Activated T-cell treated with anti-CD3 and anti-CD28 coated beads, Interleukin-2, amount 50 U/mL, for 4 hours (primary cell): Measurements from ENCODE around the gene FNIP2. TPM values are rescaled to one million over a fixed set of nuclear protein-coding genes. Genes with fewer than 3 reads are reported as not detected.

ENCODE experiments used
- ATAC-seq, 2 donors: fragments of 200-7000 bp; cut with Tn5 transposase; one replicate each; pipeline ENCODE4 v1.10.0; 2021
- DNase-seq: peaks from one replicate; pipeline ENCODE4 v3.0.0-alpha.2; 2020
- H3K27me3 Mint-ChIP-seq: one replicate; pipeline ENCODE4 v1.8.0; 2021; ENCODE audit warnings: low read depth, mixed read lengths
- H3K36me3 Mint-ChIP-seq: one replicate; pipeline ENCODE4 v1.8.0; 2022; ENCODE audit warnings: mixed read lengths; ENCODE audit not compliant: insufficient read depth
- H3K4me1 Mint-ChIP-seq: one replicate; pipeline ENCODE4 v1.8.0; 2021; ENCODE audit warnings: low read depth, mixed read lengths
- H3K4me3 Mint-ChIP-seq: one replicate; pipeline ENCODE4 v1.8.0; 2021; ENCODE audit warnings: mild to moderate bottlenecking, moderate library complexity, mixed read lengths
- H3K9me3 Mint-ChIP-seq: one replicate; pipeline ENCODE4 v1.8.0; 2021; ENCODE audit warnings: mixed read lengths
- total RNA-seq, 3 donors: library from RNA; stranded (reverse); gene quantifications; one replicate each; pipeline ENCODE4 v1.2.1, GENCODE V29; 2021

The FNIP2 gene
- total RNA-seq, 3 donors from 2014 or later, result 9.0 to 13.0 (median 10.6) TPM

DNA sequence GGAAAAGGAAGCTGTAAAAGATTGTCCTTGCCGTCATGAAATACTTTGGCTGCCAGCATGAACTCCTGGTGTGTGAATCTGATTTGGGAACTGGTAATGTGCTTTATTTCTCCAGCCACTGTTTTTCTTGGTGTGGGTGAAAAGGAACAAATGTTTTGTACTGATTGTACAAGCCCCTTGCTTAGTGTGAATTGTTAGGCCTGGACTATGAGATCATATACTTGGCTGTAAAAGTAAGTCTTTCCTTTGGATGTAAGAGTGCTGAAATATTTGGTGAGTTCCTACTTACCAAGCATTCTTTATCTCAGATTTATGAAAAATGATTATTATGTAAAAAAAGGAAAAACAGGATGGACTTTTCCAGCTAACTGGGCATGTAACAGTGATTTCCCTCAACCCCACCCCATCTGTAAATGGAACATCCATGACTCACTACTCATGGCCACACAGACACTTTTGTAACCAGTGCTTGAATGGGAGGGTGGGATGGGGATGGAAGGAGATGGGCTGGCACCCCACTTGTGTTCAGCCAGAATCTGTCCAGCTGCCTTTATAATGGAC, 6.3 kb downstream of the FNIP2 start:
- Mint-ChIP-seq H3K9me3 (no peaks in the 10 kb centered on the region), H3K36me3 (no peaks in the 10 kb centered on the region), H3K4me3 (no peak overlapping the region), H3K27me3 (no peaks in the 10 kb centered on the region), H3K4me1 (peaks cover 32% of the 10 kb centered on the region)
- ATAC-seq, result no peak
- no peak for DNase-seq

DNA sequence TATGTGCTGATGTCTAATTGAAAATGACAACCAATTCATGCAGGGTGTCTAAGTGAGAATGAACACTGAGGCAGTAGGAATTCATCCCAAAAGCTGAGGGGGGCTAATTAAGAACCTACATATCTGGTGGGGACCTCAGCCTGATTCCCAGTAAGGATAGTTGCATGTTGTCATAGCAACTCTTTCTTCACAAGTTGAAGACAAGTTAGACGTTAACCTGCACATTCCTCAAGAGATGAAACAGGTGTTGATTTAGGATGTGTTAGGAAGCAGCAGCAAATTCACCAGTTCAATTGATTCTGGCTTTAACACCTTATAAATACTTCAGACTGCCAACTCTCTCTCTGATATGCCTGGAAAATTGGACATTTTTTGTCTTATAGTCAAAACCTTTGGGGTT, 7.3 kb downstream of the FNIP2 start:
- Mint-ChIP-seq H3K4me1 (peaks cover 24% of the 10 kb centered on the region), H3K9me3 (no peaks in the 10 kb centered on the region), H3K36me3 (peaks cover 2% of the 10 kb centered on the region), H3K27me3 (no peaks in the 10 kb centered on the region), H3K4me3 (no peak overlapping the region)
- ATAC-seq (no peak), DNase-seq (no peak)

DNA sequence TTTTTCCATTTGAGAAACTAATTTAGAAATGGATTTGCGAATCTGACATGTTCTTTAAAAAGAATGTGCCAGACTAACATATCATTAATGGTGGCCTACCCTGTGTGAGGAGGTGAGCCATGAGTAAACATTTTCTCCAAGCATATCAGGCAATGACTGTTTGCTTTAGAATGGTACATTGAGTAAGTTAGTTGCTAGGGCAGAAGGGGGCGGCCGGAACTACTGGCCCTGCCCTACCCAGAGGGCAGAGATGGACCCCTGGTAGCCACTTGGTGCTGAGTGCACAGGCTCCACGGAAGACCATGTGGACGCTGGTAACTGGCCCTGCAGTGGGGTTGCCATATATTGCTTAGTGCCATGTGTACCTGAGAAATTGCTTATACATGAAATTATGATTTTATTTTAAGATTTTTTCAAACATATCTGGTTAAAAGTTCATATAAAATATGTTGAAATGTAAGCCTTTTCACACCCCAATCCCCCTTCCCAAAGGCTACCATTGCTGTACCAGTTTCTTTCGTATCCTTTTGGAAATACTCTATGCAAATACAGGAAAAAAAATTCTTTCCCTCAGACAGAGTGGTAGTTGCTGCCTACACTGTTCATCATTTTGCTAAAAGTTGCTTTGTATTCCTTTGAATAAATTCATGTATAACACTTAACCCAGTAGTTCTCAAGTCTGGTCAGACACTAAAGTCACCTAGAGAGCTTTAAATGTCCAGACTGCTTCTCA, 8.8 kb downstream of the FNIP2 start:
- peak; percentile 18 to 23 for ATAC-seq
- H3K9me3 Mint-ChIP-seq, result no peaks in the 10 kb centered on the region
- peaks cover 24% of the 10 kb centered on the region for H3K4me1 Mint-ChIP-seq
- no peaks in the 10 kb centered on the region for H3K27me3 Mint-ChIP-seq
- peak overlapping the region; percentile 67 for H3K4me3 Mint-ChIP-seq
- no peak for DNase-seq
- H3K36me3 Mint-ChIP-seq, result peaks cover 2% of the 10 kb centered on the region

DNA sequence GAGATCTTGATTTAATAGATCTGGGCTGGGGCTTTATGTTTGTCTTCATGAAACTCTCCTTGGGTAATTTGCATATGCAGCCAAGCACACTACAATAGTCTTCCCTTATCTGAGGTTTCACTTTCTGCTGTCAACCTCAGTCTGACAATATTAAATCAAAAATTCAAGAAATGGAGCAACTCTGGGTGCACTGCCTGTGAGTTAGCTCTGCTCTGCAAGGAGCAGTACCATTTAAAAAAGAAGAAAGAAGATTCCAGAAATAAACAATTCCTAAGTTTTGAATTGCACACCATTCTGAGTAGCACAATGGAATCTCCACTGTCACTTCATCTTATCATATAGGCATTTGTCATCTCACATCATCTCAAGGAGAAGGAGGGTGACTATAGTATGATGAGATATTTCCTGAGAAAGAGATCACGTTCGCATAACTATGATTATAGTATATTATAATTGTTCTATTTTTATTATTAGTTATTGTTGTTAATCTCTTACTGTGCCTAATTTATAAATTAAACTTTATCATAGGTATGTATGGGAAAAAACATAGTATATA, 9.4 kb downstream of the FNIP2 start:
- H3K4me1 Mint-ChIP-seq, result peaks cover 28% of the 10 kb centered on the region
- no peaks in the 10 kb centered on the region for H3K9me3 Mint-ChIP-seq
- peaks cover 2% of the 10 kb centered on the region for H3K36me3 Mint-ChIP-seq
- DNase-seq (no peak), ATAC-seq (peak; percentile 88 to 92)
- H3K27me3 Mint-ChIP-seq, result no peaks in the 10 kb centered on the region
- peak overlapping the region; percentile 67 for H3K4me3 Mint-ChIP-seq

GRCh38 chr4:158778712-158779111, 9.9 kb downstream of the FNIP2 start:
- H3K4me1 Mint-ChIP-seq, result peaks cover 29% of the 10 kb centered on the region
- H3K36me3 Mint-ChIP-seq, result peaks cover 2% of the 10 kb centered on the region
- ATAC-seq, result no peak
- H3K4me3 Mint-ChIP-seq, result no peak overlapping the region
- no peaks in the 10 kb centered on the region for H3K9me3 Mint-ChIP-seq
- DNase-seq, result no peak
- no peaks in the 10 kb centered on the region for H3K27me3 Mint-ChIP-seq

GRCh38 chr4:158781963-158782362, 13.1 kb downstream of the FNIP2 start:
- no peaks in the 10 kb centered on the region for H3K27me3 Mint-ChIP-seq
- H3K4me3 Mint-ChIP-seq, result no peak overlapping the region
- DNase-seq, result no peak
- ATAC-seq, result no peak
- peaks cover 27% of the 10 kb centered on the region for H3K4me1 Mint-ChIP-seq
- no peaks in the 10 kb centered on the region for H3K9me3 Mint-ChIP-seq
- H3K36me3 Mint-ChIP-seq, result peaks cover 2% of the 10 kb centered on the region

DNA sequence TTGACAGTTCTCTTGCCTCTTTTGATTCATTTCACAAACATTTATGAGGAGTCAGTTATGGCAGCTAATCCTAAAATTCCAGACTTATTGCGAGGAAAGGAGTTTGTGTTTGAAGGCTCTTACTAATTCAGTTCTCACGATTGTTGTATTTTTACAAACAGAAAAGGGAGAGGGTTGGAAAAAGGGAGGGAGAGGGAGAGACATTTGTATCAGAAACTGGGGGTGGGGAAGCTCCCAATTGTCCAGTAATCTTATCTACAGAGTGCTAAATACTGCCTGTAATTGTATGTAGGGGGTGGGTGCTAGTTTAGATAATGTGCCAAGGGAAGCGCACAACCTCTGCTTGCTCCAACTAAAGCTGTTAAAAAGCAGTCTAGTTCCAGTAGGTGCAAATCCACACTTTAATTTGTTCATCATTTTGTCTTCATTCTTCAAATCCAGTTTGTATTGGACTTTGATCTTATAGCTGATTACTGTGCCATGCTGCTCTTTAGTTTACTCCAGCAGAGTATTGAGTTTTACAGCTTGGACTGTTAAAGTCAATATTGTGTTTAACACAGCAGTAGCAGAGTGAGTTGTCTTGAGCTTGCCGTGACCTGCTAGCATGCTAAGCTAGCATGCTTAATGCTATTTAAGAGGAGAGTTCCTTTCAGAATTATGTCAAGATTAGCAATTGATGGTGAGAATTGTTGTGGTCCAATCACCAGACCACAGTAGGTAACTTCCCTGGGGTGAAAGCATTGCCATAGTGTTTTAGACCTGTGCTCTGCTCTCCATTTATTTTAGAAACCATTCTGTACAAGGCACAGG, 13.9 kb downstream of the FNIP2 start:
- no peak for DNase-seq
- H3K9me3 Mint-ChIP-seq, result no peaks in the 10 kb centered on the region
- peaks cover 2% of the 10 kb centered on the region for H3K36me3 Mint-ChIP-seq
- no peak overlapping the region for H3K4me3 Mint-ChIP-seq
- ATAC-seq, result no peak
- H3K4me1 Mint-ChIP-seq, result peaks cover 23% of the 10 kb centered on the region
- no peaks in the 10 kb centered on the region for H3K27me3 Mint-ChIP-seq

DNA sequence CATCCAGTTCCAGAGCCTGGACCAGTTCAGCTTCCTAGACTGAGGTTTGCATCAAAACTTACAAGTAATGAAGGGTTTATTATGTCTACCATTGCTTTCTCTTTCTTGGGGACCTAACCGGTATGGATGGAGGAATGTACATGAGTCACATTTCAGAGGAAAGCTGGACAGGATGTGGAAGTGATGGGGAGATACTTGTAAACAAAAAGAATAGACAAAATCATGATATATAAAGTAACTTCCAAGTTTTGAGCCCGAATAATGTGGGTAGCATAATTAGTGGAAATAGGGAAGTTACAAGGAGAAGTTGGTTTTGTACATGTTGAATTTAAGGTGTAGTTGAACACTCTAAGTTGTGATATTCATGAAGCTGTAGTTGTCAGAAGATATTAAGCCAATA, 15.0 kb downstream of the FNIP2 start:
- no peak for ATAC-seq
- Mint-ChIP-seq H3K9me3 (no peaks in the 10 kb centered on the region), H3K4me1 (peaks cover 17% of the 10 kb centered on the region)

DNA sequence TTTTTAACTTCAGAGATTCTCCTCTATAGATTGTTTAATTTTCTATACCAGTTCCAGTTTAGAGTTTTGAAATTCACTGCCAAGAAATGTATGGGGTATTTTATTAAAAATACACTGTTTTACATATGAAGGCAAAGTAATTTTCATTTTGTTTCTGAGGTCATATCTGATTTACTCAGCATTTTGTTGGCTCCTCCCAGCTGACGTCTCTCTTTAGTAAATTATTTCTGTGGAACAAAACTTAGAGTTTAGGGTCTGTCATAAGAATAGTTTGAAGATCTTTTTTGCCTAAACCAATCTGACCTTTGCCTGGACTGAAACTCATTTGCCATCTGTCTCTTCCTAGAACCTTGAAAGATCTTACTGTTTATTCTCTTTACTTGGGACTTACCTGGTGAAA, 16.9 kb downstream of the FNIP2 start:
- no peaks in the 10 kb centered on the region for H3K27me3 Mint-ChIP-seq
- peaks cover 11% of the 10 kb centered on the region for H3K4me1 Mint-ChIP-seq
- DNase-seq, result no peak
- peaks cover 2% of the 10 kb centered on the region for H3K36me3 Mint-ChIP-seq
- H3K4me3 Mint-ChIP-seq, result no peak overlapping the region
- H3K9me3 Mint-ChIP-seq, result no peaks in the 10 kb centered on the region
- ATAC-seq, result no peak

More for the DNA sequence above, 15.0 kb downstream of the FNIP2 start:
- no peak overlapping the region for H3K4me3 Mint-ChIP-seq
- no peaks in the 10 kb centered on the region for H3K27me3 Mint-ChIP-seq
- DNase-seq, result no peak
- H3K36me3 Mint-ChIP-seq, result peaks cover 2% of the 10 kb centered on the region

GRCh38 chr4:158786121-158786601, 17.3 kb downstream of the FNIP2 start:
- Mint-ChIP-seq H3K9me3 (no peaks in the 10 kb centered on the region), H3K4me3 (no peak overlapping the region), H3K27me3 (no peaks in the 10 kb centered on the region), H3K4me1 (peaks cover 10% of the 10 kb centered on the region), H3K36me3 (no peaks in the 10 kb centered on the region)
- no peak for DNase-seq
- no peak for ATAC-seq

GRCh38 chr4:158786955-158787354, 18.1 kb downstream of the FNIP2 start:
- ATAC-seq (no peak), DNase-seq (no peak)
- no peaks in the 10 kb centered on the region for H3K36me3 Mint-ChIP-seq
- H3K9me3 Mint-ChIP-seq, result no peaks in the 10 kb centered on the region
- H3K4me3 Mint-ChIP-seq, result no peak overlapping the region
- no peaks in the 10 kb centered on the region for H3K27me3 Mint-ChIP-seq
- H3K4me1 Mint-ChIP-seq, result peaks cover 10% of the 10 kb centered on the region

DNA sequence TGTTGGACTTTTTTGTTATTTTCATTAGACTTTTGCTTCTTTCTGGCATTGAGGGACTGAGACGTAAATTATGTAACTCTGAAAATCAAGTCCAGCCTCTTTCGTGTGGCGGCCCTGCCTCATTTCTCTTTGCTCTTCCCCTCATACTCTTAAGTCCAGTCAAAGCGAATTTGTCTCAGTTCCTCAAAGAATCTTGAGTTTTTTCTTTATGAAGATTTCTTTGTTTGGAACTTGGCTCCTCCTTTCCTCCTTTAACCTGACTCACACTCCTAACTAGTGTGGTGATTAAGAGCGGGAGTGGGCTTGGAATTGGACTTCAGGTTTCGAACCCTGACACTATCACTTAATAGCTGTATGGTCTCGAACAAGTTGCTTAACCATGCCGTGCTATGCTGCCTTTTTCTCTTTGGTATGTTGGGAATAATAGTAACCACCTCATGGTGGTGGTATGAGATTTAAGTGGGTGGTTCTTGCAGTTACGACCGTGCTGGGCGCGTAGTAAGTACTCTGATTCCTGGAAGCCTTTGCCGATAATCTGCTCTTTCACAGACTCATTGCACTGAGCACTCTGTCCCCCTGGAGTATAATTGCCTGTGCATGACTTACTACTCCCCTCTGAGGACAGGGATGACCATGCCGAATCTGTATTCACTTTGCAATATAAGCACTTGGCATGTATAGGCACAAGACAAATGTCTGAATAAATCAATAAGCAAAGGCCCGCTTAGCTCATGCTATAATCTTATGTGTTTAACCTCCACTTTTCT, 19.1 kb downstream of the FNIP2 start:
- Mint-ChIP-seq H3K9me3 (no peaks in the 10 kb centered on the region), H3K4me3 (no peak overlapping the region), H3K4me1 (peaks cover 5% of the 10 kb centered on the region)

GRCh38 chr4:158788516-158788915, 19.7 kb downstream of the FNIP2 start:
- Mint-ChIP-seq H3K4me3 (no peak overlapping the region), H3K27me3 (no peaks in the 10 kb centered on the region), H3K36me3 (no peaks in the 10 kb centered on the region), H3K9me3 (no peaks in the 10 kb centered on the region), H3K4me1 (peaks cover 4% of the 10 kb centered on the region)
- DNase-seq (no peak), ATAC-seq (no peak)

More for the DNA sequence above, 19.1 kb downstream of the FNIP2 start:
- no peak for ATAC-seq
- no peak for DNase-seq
- no peaks in the 10 kb centered on the region for H3K36me3 Mint-ChIP-seq
- no peaks in the 10 kb centered on the region for H3K27me3 Mint-ChIP-seq

DNA sequence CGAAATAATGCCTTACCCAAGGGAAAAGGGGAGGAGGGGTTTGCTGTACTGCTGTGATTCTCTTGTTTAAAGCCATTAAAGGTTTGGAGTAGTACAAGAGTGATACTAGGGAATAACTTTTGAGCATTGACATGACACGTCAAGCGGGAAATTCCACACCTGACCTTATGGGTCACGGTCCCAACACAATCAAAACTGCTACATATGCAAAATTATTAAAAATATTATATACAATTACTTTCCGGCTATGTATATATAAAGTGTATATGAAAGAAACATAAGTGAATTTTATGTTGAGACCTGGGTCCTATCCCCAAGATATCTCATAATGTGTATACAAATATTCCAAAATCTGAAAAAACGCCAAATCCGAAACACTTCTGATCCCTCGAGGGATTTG, 21.0 kb downstream of the FNIP2 start:
- ATAC-seq, result no peak
- no peaks in the 10 kb centered on the region for H3K27me3 Mint-ChIP-seq
- no peak overlapping the region for H3K4me3 Mint-ChIP-seq

More for the DNA sequence above, 21.0 kb downstream of the FNIP2 start:
- no peaks in the 10 kb centered on the region for H3K36me3 Mint-ChIP-seq
- H3K9me3 Mint-ChIP-seq, result no peaks in the 10 kb centered on the region
- peaks cover 1% of the 10 kb centered on the region for H3K4me1 Mint-ChIP-seq
- DNase-seq, result no peak
